SK-N-DZ (cell line): ENCODE measurements around the gene TRIM5.
"Not testable (repeated sequence)": the region's sequence is repeated elsewhere in the genome, so short reads cannot be mapped to it uniquely, and the experiment has no call there.

Experiments
- DNase-seq: peaks from one replicate; pipeline ENCODE4 v3.0.0-alpha.2; 2015; ENCODE audit warnings: low spot score

The TRIM5 gene

GRCh38 chr11:5688482-5688881, 3.6 kb upstream of the TRIM5 start:
- DNase-seq, result no peak

GRCh38 chr11:5686426-5686825, 1.6 kb upstream of the TRIM5 start:
- no peak for DNase-seq

GRCh38 chr11:5684036-5684645, 733 bp downstream of the TRIM5 start:
- no peak for DNase-seq

- DNase-seq, result not testable (repeated sequence)
These were observed 1.3 kb downstream of the TRIM5 start for GRCh38 chr11:5683620-5684019.

GRCh38 chr11:5682890-5683441, 1.9 kb downstream of the TRIM5 start:
- not testable (repeated sequence) for DNase-seq

GRCh38 chr11:5679811-5680210, 5.1 kb downstream of the TRIM5 start:
- no peak for DNase-seq

- no peak for DNase-seq
These were observed 10.5 kb downstream of the TRIM5 start for GRCh38 chr11:5674391-5674790.

GRCh38 chr11:5671831-5672230, 13.0 kb downstream of the TRIM5 start:
- DNase-seq, result no peak

GRCh38 chr11:5666402-5666793, 18.5 kb downstream of the TRIM5 start:
- no peak for DNase-seq

- DNase-seq, result no peak
These were observed 19.0 kb downstream of the TRIM5 start for GRCh38 chr11:5665746-5666401.

- DNase-seq, result no peak
These were observed 19.8 kb downstream of the TRIM5 start for GRCh38 chr11:5665051-5665570.

GRCh38 chr11:5663511-5663910, 21.4 kb downstream of the TRIM5 start:
- no peak for DNase-seq

- no peak for DNase-seq
These were observed 26.6 kb downstream of the TRIM5 start for GRCh38 chr11:5658318-5658717.

- DNase-seq, result not testable (repeated sequence)
These were observed 27.9 kb downstream of the TRIM5 start for GRCh38 chr11:5656956-5657355.

- no peak for DNase-seq
These were observed 29.4 kb downstream of the TRIM5 start for GRCh38 chr11:5655474-5655873.

GRCh38 chr11:5646139-5646538, 38.7 kb downstream of the TRIM5 start:
- DNase-seq, result no peak

GRCh38 chr11:5643585-5643984, 41.3 kb downstream of the TRIM5 start:
- DNase-seq, result no peak

- no peak for DNase-seq
These were observed 44.9 kb downstream of the TRIM5 start for GRCh38 chr11:5639953-5640352.

GRCh38 chr11:5631969-5632635, 52.8 kb downstream of the TRIM5 start:
- no peak for DNase-seq

GRCh38 chr11:5631417-5631816, 53.5 kb downstream of the TRIM5 start:
- DNase-seq, result no peak

GRCh38 chr11:5626196-5626595, 58.7 kb downstream of the TRIM5 start:
- no peak for DNase-seq

- no peak for DNase-seq
These were observed 59.6 kb downstream of the TRIM5 start for GRCh38 chr11:5625281-5625680.
